ENCODE results near the gene CAMTA1.

Gene CAMTA1

DNA sequence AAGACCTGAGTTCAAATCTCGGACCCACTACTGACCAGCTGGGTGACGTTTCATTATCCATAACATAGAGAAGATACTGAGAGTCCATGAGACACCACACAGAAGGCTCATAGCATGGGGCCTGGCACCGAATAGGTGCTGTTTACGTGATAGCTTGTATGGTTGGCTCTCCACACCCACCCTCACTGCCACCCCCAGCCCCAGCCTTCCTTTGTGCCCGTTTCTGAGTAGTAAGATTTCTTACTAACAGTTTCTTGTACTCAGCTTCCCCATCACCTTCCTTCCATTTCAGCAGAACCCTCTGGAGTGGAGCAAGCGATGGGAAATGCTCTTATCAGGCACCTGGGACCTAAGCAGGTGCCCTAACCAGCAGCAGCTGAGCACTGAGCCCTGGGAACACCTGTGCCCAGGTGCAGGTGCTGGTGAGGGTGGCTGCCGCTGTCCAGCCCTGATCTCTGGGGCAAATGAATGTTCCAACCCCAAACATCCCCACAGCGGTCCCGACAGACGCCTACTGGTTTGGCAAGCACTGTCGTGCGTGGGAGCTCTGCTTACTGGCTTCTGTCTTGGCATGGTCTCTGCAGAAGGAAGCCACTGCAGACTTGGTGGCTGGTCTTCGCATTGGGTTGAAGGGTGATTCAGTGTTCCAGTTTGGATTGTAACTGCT lies 225.4 kb downstream of the CAMTA1 start:
- no peak for DNase-seq

DNA sequence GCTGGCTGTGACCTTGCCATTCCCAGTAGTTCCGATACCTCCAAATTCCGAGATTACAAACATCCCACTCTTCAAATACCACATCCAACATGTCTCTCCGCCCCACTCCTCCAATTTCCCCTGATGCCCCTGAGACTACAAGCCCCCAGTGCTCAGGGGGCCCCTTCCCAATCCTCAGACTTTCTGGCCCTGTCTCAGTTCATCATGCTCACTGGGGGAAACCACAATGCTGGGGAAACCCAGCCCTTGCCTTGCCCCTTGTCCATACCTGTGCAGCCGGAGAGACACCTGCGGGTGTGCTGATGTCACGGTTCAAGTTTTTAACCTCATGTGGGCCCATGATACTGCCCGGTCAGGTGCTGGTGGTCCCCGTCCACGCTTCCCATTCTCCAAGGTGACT lies 226.6 kb downstream of the CAMTA1 start:
- no peak for DNase-seq

DNA sequence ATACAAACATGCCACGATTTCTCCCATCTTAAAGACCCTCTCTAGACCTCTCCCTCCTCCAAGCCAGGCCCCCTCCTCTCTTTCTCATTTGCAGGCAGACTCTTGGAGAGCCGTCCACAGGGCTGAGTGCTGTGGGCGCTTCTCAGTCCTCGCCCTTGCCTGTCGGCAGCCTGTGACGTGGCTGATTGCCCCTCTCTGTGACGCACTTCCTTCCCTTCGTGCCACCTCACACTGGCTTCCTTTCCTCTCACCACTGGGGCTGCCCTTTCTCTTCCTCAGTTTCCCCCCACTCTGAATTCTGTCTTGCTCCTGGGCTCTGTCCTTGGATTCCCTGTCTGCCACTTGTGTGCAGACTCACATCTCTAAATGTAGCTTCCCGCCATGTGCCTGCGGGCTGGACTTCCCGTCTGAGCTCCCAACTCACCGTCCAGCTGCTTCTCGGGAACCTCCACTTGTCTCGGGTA lies 227.2 kb downstream of the CAMTA1 start:
- no peak for DNase-seq

DNA sequence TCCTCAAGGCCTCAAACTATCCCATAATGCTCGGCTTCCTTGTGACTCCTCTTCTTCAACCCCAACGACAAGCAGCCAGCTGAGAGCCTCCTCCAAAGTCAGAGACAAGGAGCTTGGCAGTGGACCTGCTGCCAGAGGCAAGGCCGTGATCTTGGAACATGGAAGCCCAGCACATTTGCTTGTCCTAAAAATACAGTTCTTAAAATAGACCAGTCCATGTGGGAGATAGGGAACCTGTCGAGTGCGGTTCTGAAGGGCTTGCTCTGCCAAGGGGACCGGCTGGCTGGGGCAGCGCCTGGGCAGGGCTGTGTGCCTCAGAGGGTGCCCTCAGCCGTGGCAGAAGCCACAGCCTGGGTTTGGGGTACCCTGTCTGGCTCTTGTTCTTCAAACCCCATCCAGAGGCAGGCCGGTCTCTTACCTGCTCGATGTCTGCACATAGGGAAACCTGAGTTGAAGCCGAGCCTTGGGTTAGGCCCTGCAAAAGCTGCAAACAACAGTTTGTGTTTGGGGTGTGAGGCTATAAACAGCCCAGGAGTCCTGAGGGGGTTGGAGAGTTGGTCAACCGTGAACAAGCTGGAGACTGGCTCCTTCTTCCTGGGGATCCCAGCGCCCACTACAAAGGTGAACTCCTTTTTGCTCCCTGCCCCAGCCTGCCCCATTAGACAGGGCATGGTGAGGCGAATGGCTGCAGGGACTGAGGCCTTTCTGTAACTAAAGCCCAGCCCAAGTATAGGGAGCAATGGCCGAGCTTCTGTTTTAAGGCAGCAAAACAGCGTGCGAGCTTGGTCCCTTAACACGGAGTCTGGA lies 228.8 kb downstream of the CAMTA1 start:
- DNase-seq = no peak

DNA sequence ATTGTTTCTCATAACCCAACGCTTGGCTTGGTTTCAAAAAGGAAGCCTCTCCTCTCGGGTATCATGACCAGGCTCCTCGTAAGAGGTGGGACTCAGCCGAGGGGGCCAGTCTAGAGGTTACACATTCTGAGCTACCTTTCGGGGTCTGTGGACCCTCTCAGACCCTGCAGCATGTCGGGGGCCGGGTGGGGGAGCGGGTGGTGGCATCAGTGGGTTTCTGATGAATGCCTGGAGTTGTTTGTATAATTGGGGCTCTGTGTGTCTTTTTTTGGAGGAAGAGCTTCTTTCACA lies 229.3 kb downstream of the CAMTA1 start:
- no peak for DNase-seq

DNA sequence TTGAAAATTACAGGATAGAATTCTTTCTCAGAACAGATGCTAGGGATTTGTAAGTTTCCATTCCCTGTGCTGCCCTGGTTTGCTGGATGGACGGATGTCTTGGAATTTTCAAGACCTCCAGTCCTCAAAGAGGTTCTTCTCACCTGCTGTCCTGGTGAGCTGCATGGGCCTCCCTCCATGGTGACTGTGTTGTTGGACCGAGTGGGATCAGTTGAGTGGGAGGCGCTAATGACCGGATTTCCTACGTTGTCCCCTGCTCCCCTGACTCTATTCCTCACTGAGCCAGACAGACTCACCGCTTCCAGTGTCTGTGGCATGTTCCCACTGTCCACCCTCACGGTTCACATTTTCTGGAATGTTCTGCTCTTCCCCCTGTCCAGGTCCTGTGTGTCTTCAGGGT lies 229.8 kb downstream of the CAMTA1 start:
- DNase-seq = no peak

DNA sequence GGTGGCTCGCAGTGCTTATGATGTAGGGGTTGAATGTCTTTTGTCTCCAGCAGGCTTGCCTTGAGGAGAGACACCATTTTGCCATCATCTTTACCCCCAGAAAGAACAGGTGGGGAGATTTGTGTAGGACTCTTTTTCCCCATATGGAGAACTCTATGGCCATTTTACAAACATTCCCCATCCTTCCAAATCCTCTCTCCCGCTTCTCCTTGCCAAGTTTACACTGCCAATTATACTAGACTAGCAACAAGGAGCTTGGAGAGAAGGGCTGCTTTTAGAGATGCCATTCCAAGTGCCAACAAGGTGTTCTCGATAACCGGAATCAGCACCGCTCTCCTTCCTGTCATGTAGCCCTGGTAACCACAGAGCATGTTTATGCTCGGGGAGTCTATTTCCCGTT lies 233.1 kb downstream of the CAMTA1 start:
- no peak for DNase-seq

DNA sequence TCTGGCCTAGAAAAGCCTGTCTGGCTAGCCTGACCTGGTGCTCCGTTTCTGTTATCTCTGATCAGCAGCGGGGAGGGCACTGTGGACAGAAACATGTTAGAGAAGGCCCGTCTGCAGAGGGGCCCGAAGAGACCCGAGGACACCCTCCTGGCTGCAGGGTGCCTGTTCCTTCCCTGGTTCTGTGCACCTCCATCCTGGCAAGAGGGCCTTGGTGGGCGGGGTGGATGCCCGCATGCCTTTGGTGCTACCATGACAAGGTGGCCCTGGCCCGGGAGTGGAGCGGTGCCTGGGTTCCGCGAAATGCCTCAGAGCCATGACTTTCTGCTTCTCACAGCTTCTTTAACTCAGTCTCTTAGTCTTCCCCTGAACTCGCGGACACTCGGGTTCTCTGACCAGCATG lies 233.6 kb downstream of the CAMTA1 start:
- DNase-seq = no peak

DNA sequence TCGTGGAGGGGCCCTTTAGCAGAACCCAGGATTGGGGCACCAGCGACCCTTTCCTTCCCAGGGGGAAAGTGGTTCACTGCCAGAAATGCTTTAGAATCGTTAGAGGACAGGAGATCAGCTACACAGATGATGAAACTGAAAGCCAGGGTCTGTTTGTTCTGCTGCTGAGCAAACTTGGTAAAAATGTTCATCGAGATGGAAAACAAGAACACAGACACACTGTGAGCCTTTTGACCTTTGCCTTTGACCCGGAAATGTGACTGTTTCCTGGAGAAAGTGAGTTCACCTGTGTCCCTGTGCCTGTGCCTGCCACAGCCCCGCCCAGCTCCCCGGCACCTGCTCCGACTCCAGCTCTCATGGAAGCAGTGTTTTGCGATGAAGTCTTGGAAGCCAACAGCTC lies 234.3 kb downstream of the CAMTA1 start:
- no peak for DNase-seq

DNA sequence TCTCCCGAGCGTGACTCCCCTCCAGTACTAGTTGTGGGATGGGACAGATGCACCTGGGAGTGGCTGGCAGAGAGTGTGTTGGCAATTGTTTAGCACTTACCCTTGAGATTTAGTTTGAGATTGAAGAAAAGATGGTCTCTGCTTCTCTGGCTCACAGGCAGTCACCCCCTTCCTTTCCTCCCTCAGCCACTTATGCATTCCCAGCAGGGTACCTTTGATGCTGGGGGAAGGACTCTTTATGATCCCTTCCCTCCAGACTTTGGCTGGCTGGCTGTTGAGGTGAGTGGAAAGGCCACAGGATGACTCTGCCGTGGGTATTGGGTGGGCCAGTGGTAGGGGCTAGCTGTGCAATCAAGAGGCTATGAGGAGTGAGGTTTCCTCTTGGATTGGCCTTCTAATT lies 236.8 kb downstream of the CAMTA1 start:
- no peak for DNase-seq

DNA sequence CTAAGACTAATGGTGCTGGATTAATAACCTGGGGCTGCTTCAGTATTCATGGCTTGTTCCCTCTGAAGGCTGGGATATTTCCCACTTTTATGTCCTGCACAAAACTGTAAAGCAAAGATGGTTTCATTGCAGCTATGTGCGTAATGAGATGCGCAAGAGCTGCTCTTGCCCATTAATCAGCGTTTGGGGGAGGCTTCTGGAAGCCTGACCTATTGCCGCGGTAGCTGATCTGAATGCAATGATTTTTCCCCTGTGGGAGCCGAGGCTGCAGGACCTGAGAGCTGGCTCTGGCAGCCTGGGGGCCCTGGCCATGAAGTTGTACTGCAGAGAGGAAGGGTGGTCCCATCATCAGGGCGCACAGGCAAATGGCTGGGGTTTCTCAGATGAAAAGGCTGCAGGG lies 239.8 kb downstream of the CAMTA1 start:
- DNase-seq = no peak

DNA sequence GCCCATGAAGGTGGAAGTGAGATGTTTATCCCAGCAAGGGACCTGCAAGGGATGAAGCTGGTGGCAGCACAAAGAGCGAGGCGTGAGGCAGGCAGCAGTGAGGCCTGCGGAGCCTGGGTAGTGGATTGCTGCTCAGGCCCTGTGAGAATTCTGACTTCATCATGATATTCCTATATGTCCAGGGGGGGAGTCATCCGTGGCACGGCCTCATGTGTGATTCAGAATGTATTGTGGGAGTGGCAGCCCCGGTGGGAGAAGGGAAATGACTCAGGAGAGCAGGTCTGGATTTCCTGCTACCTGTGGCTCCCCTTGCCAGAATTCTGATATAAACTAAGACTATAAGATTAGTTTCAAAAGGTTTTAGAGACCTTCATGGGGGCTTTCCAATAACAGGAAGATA lies 240.9 kb downstream of the CAMTA1 start:
- DNase-seq = no peak

DNA sequence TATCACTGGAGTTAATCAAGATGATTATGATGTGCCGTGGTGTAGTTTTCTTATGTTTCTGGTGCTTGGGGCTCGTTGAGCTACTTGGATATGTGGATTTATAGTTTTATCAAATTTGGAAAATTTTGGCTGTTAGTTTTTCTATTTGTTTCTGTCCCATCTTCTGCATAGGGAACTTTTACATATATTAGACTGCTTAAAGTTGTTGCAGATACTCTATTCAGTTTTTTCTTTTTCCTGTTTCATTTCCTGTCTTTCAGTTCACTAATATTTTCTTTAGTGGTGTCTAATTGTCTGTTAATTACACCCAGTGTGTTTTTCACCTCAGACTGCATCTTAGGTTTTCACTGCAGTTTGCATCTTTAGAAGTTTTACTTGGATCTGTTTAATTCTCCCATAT lies 247.7 kb downstream of the CAMTA1 start:
- DNase-seq = no peak

DNA sequence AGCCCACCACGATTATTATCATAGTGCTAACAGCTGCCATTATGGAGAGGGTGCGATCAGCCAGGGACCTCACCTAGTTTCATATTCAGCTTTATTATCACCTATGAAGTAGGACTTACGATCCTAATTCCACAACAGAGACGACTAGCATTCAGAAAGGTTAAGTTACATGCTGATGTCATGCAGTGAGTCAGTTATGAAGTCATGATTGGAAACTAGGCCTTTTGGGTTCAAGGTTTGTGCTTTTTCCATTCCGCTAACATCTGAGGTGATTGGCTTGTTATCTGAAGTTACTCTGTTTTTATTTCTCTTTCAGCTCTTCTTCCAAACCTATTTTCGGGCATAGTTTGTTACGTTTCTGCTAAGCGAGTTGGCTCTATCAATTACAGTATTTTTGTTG lies 251.1 kb downstream of the CAMTA1 start:
- DNase-seq = no peak

DNA sequence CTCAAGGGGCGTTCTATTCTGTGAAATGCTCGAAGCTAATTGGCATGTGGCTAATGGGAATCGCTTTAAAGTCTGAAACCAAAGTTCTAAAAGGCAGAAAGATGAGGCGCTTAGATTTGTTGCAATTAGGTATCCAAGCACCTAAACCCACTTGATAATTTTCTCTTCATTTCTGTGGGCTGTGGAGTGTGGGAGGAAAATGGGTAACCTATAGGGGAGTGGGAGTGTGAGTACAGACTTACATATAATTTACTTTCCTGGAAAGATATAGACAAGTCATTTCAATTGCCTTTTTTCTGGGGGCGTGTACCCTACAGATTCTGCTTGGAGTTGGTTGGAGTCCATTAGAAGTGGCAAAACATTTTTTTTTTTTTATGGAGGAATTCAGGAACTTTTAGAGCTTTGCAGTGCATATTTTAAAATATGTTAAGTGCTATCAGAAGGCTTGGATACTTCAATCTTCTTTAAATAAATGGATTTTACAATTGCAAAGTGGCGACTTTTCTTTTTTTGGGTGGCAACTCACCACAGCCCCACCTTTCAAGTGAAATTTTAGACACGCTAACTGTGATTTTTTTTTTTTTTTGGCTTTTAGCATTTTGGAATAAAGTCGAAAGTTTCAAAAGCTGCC lies 254.5 kb downstream of the CAMTA1 start:
- DNase-seq = no peak

DNA sequence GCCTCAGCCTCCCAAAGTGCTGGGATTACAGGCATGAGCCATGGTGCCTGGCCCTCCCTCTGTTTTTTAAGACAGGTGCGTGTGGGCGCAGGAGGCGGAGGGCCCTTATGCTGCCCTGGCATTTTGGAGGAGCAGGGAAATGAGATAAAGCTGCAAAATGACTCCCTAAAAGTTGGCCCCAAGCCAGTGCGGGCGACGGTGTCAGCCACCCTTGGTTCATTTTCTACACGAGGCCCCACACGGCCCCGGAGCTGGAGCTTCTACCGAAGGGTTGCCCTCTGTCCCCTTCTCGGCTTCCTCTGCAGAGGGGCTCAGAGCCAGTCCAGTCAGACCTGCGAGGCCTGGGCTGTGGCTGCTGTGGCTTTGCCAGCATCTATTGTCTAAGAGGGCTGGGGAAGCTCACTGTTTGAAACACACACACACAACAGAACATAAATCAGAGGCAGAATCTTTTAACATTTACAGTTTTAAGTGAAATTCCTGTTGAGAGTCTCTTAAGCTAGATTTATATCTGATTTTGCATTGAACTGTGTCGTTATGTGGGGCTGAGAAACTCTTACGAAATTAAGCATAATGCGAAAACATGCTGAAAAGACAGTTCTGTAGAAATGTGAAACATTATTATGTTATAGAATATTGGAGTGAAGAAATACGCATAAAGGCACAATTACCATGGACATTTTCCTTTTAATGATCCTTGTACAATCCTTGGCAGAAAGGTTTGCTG lies 255.9 kb downstream of the CAMTA1 start:
- DNase-seq = no peak

DNA sequence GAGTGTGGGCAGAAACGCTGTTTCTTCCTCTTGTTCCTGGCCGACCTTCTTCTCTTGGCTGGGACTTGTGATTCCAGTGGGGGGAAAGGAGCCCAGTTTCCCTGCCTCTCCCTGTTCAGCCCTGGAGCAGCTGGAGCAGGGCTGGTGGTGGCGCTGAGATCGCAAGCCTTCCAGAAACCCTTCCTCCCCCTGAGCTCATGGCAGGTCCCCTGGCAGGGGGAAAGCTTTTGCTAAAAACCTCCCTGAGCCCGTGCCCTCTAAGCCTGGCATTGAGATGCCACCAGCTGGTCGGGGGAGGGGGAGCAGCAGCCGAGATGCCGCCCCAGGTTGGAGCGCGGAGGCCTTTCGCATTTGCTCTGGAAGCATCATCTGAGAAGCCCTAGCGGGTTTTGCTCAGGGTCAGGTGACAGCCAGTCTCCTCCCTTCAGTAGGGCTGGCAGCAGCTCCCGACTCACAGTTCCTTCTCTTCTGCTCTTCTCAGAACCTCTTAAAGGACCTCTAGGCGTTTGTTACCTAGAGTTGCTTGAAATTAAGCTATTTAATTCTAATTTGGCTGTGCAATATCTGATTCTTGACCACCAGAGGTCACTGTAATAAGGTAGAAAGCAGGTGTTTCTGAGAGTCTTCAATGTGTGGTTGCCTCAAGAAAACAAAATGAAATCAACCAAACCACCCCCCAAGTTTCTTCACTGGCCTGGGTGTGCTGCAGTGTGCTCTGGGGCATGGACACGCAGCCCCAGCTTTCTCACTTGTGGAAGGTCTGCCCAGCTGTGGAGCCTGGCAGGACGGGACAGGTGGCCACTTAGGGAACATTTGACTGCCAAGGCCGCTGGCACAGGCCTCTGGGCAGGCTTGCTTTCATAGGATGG lies 257.3 kb downstream of the CAMTA1 start:
- DNase-seq = no peak

DNA sequence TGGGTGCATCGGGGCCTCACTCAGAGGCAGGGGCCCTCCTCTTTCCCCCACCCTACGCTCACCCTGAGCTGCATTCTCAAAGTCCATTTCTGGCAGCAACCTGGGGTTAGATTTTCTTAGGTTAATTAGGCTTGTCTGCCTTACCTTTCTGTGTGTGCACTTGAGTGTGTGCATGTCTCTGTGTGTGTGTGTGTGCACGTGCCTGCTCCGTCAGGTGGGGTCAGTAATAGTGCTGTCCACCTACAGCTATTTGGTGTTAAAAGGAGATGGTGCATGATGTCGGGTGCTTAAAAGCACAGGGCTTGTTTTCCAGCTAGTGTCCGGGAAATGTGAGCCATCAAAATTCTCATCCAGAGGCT lies 257.9 kb downstream of the CAMTA1 start:
- DNase-seq = no peak

DNA sequence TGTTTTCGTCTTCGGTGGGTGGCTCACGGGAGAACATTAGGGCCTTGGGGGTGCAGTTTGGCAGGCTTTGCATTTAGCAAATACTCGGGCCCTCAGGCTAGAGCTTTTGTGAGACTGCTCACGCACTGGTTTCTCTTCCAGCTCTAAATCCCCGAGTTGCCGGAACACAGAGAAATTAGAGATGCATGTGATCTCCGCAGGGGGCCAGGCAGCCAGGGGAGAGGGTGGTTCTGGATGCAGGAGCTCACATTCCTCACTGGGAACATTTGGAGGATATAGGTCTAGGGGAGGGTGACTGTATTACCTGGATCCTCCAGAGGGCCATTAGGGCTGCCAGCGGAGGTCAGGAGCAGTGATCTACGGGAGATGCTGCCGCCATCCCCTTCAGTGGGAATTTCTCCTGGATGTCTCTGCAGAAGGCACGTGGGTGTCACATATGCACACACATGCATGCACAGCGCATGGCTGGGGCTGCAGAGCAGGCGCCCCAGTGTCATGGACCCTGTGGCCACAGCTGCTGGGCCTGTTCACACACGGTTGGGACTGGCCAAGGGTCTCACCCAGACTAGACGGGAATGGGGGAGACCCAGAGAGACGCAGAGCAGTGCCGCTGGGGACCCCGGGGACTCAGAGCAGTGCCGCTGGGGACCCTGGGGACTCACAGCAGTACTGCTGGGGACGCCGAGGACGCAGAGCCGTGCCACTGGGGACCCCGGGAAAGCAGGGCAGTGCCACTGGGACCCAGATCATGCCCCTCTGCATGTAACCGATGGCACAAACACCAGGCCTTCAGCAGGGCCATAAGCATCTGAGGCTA lies 258.7 kb downstream of the CAMTA1 start:
- no peak for DNase-seq

DNA sequence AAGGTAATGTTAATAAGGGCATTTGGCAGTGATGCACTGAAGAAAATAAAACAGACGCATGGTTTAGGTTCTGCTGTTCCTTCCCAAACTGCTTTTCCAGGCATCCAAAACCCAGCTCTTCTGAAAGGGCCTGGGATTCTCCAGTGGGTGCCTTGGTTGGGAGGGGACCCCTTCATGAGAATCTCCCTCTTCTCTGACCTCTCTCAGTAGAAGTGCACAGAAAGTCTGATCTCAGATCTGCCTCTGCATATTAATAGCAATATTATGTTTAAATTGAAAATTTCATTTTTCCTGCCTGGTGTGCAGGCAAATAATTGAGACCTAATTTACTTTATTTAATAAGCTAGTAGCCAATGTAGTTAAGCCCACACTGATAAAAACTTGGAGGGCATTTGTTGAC lies 260.6 kb downstream of the CAMTA1 start:
- DNase-seq = no peak

DNA sequence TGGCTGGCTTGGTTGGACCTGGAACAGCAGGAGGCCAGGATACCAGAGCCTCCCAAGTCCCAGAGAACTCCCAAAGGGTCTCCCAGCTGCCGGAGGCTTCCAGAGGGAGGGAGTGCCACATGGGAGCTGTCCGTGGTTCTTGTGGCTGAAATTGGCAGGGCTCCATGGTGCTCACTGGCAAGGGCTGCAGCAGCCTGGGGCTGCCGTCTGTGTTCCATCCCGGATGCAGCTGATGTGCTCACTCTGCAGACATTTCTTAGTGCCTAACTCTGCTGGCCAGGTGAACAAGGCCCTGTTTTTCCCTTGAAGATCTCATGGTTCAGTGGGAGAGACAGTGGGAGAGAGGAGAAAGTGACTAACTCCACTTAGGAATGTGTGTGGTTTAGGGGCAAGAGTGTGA lies 261.1 kb downstream of the CAMTA1 start:
- DNase-seq = no peak

DNA sequence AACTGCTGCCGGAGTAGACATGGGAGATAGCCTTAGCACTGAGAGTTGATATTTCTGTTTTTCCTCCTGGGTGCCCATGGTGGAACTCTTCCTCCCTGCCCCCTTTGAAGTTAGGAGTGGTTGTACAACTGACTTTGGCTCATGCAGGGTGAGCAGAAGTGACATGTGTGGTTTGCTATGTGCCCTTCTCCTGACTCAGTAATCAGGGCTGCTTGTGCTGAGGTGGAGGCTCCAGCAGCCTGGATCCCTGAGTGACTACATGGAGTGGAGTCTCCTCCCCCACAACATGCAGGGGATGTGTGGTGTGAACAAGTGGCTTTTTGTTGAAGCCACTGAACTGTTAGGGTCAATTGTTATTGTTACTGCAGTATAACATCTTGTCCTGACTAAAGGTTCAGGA lies 261.6 kb downstream of the CAMTA1 start:
- DNase-seq = no peak
